Right lobe of liver (tissue), 4 donors: ENCODE measurements around the gene LIN28B.

Experiments used
- POLR2A ChIP-seq: fragments of 450-650 bp; IDR thresholded peaks from one replicate; pipeline ENCODE4 v1.6.1; 2017; ENCODE audit warnings: antibody characterized with exemption, mild to moderate bottlenecking
- TF ChIP-seq, protein P1 (sequence below), 4 donors: fragments of 200-600 bp in 3 of 4; fragments of 450-650 bp in 1 of 4; IDR thresholded peaks; one replicate each; pipeline versions ENCODE4 v1.5.1 to v1.8.0; 2016 to 2022; ENCODE audit warnings: antibody characterized with exemption in 4 of 4, mild to moderate bottlenecking in 2 of 4
- donor health status: DM: no; HTN: no; CAD: no.
- donor health status: DM: no; HTN: no; CAD: no.
- donor health status: DM: no; HTN: yes; CAD: no.

DNA sequence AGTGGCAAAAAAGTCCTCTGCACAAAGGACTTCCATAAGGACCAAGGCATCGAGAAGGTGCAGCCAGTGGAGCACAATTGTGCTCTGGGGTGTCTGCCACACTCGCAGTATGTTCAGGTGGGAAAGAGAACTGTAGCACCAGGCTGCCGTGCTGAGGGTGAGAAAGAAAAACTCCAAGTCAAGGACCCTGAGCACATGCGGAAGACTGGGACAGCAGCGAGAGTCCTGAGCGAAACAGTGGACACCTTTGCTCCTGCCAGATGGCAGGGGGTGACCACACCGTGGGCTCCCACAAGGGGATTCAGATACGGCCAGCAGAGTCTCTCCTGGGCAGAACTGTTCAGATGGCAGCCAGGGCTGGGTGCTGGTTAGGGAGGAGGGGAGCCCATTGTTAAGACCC lies 149.4 kb downstream of the LIN28B start:
- TF ChIP-seq, protein P1, sequence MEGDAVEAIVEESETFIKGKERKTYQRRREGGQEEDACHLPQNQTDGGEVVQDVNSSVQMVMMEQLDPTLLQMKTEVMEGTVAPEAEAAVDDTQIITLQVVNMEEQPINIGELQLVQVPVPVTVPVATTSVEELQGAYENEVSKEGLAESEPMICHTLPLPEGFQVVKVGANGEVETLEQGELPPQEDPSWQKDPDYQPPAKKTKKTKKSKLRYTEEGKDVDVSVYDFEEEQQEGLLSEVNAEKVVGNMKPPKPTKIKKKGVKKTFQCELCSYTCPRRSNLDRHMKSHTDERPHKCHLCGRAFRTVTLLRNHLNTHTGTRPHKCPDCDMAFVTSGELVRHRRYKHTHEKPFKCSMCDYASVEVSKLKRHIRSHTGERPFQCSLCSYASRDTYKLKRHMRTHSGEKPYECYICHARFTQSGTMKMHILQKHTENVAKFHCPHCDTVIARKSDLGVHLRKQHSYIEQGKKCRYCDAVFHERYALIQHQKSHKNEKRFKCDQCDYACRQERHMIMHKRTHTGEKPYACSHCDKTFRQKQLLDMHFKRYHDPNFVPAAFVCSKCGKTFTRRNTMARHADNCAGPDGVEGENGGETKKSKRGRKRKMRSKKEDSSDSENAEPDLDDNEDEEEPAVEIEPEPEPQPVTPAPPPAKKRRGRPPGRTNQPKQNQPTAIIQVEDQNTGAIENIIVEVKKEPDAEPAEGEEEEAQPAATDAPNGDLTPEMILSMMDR (IDR thresholded peaks at IDR 0.05), result no peak
- no peak for TF ChIP-seq POLR2A
